ENCODE results near the gene ENOX1.

- no peak for TF ChIP-seq CTCF (IDR thresholded peaks at IDR 0.05)
- TF ChIP-seq EZH2 (IDR thresholded peaks at IDR 0.05), result no peak
- no peak for TF ChIP-seq EZH2phosphoT487 (IDR thresholded peaks at IDR 0.05)
Measured at GRCh38 chr13:43487461-43487860, 299.3 kb downstream of the ENOX1 start.
